ENCODE results near the gene TRPC3.

GRCh38 chr4:121988950-121989349 lies 37.1 kb upstream of the TRPC3 start:
- TF ChIP-seq ZNF645 (tag by site-specific recombination; IDR thresholded peaks at IDR 0.05): no peak
- TF ChIP-seq CTCF (tag by site-specific recombination; IDR thresholded peaks at IDR 0.05): no peak
- TF ChIP-seq ATF2 (tag by site-specific recombination; IDR thresholded peaks at IDR 0.05; ENCODE audit: low read depth): no peak
- TF ChIP-seq ZNF138 (tag by site-specific recombination; IDR thresholded peaks at IDR 0.05; ENCODE audit: borderline replicate concordance): no peak
- TF ChIP-seq ZNF26 (tag by site-specific recombination; IDR thresholded peaks at IDR 0.05): no peak
- no peak for TF ChIP-seq ZNF639 (tag by site-specific recombination; IDR thresholded peaks at IDR 0.05)
- no peak for TF ChIP-seq REST (tag by site-specific recombination; IDR thresholded peaks at IDR 0.05)
- TF ChIP-seq ZNF362 (tag by site-specific recombination; IDR thresholded peaks at IDR 0.05): no peak
- TF ChIP-seq ZBTB8A (tag by site-specific recombination; IDR thresholded peaks at IDR 0.05): no peak
